CD4-positive, alpha-beta T cell treated with Interleukin-4 for 4 hours (primary cell): Measurements from ENCODE around the gene MEX3D.

ENCODE experiments used
- DNase-seq: peaks from one replicate; pipeline ENCODE4 v3.0.0-alpha.2; 2020

Gene MEX3D

GRCh38 chr19:1514986-1515721, 53.0 kb downstream of the MEX3D start:
- no peak for DNase-seq

DNA sequence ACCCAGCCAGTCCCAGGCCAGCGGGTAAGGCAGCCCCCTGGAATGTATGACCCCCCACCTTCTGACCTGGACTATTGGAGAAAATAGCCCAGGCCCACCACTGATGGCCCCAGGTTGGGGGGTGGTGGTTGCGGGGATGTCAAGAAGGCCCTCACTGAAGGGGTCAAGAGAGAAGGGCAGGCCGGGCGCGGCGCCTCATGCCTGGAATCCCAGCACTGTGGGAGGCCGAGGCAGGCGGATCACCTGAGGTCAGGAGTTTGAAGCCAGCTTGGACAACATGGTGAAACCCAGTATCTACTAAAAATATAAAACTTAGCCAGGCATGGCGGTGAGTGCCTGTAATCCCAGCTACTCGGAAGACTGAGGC, 53.8 kb downstream of the MEX3D start:
- DNase-seq = no peak

GRCh38 chr19:1513499-1514294, 54.4 kb downstream of the MEX3D start:
- peak; percentile 52 for DNase-seq

GRCh38 chr19:1512671-1513498, 55.2 kb downstream of the MEX3D start, which contains the start of gene ADAMTSL5:
Gene ADAMTSL5 (minus strand): TSS chr19:1513019. CDS start chr19:1510943, 2,076 bp downstream.
- DNase-seq = peak; percentile 37

DNA sequence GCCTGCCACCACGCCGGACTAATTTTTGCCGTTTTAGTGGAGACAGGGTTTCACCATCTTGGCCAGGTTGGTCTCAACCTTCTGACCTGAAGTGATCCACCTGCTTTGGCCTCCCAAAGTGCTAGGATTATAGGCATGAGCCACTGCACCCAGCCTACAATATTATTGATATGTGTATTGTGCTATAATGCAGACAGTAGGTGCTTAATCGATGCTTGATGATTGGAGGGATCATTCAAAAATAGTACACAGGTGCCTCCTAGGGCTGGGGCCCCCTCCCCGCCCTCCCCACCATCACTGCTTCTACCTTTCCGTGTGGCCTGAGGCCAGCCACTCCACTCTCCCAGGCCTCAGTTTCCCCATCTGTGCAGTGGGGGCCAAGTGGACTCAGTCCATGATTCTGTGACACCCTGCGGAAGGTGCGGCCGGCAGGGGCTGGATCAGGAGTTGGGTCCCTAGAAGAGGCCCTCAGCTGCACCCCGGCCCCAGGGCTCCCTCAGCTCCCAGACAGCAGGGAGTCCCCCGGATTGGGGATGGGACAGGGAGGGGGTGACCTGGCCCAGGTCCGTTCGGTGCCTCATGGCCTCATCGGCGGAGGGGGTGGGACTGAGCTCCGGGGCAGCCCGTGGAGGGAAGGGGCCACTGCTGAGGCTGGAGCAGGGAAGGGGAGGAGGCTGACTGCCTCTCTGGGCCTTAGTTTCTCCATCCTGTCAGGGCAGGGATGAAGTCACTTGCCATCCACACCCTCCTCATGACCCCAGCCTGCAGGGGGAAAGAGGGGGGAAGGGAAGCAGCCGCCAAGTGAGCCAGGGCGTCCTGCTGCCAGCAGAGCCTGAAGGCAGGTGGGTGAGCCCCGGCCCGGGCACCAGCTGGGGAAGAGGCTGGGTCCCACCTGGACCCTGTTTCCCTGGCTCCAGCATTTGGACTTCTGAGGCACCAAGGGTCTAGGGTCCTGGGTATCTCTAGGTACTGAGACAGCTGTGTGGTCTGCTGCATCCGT, 56.5 kb downstream of the MEX3D start:
- DNase-seq = no peak

DNA sequence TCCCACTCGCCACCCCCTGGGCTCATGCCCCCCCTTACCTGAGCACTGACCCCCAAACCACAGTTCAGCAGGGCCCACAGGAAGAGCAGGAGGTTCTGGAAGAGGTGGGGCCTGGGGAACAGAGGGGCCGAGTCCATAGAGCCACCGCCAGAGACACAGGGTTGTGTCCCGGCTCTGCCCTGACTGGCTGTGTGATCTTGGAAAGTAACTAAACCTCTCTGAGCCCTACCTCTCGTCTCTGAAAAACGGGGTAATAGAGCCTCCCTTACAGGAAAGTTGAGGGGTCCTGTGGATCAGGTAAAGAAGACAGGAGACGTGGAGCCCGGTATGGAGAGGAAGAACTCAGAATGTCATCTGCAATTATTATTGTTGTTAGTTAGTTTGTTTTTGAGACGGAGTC, 57.3 kb downstream of the MEX3D start:
- no peak for DNase-seq

DNA sequence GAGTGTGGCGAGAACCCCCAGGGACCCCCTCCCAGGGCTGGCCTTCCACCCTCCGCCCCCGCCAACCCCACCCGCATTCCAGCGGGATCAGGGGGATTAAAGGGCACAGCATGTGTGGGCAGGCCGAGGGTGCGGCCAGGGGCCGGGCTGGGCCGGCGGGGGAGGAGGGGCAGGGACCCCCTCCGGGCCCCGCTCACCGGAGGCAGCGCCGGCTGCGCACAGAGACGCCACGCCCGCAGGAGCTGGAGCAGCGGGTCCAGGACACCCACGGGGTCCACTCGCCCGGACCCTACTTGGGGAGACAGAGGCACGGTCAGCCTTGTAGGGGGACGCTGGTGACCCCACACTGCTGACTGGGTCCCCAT, 57.7 kb downstream of the MEX3D start:
- no peak for DNase-seq

DNA sequence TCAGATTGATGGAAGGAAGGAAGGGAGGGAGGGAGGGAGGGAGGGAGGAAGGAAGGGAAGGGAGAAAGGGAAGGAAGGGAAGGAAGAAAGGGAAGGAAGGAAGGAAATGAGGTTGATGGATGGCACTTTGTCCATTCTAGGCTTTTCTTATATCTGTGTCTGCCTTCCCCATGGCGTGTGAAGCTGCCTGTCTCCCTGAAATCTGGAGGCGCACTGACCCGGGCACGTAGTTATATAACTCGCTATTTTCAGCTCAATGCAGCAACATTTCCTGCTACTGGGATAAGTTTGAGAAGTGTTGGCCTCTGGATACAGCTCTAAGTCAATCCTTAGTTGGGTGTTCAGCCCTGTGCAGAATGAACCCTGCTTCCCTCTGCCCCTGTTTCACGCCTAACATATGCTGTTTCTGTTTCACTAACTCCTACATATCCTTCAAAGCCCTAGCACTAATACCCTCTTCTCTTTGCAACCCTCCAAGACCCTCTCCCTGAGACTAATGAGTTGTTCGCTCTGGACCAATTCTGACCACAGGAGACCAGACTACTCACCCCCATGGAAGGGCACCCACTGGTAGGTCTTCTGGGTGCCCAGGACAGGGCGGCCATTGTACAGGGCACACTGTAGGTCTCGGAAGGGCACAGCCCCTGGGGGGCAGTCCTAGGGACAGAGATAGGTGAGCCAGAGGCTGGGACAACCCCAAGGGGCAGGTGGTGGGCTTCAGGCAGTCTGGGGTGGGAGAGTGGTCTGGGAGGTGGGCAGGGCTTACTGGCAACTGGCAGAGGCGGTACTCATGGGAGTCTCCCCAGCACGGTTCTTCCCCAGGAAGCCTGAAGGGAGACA, 58.3 kb downstream of the MEX3D start:
- DNase-seq = no peak

- no peak for DNase-seq
Observed at GRCh38 chr19:1508507-1508856, 59.6 kb downstream of the MEX3D start.

- peak; percentile 93 for DNase-seq
Observed at GRCh38 chr19:1507763-1508506, 60.2 kb downstream of the MEX3D start.

- DNase-seq = no peak
Observed at GRCh38 chr19:1507192-1507660, 60.9 kb downstream of the MEX3D start.

- DNase-seq = no peak
Observed at GRCh38 chr19:1505991-1506881, 61.9 kb downstream of the MEX3D start.

- no peak for DNase-seq
Observed at GRCh38 chr19:1505012-1505411, 63.1 kb downstream of the MEX3D start.
